ENCODE measurements around the gene RLN3.
A peak's percentile ranks its signal among the peaks of the same experiment; 100 is the strongest.

RLN3 gene

GRCh38 chr19:13990085-13990484 lies 37.9 kb upstream of the RLN3 start:
- WGBS (ENCODE audit: extremely low coverage, insufficient coverage, low lambda C conversion rate) = no CpG with 5 or more reads among the region's 8 CpGs
- H3K56ac ChIP-seq (ENCODE audit: low read length) = no peak overlapping the region
- H2BK5ac ChIP-seq (ENCODE audit: low read length) = no peak overlapping the region

DNA sequence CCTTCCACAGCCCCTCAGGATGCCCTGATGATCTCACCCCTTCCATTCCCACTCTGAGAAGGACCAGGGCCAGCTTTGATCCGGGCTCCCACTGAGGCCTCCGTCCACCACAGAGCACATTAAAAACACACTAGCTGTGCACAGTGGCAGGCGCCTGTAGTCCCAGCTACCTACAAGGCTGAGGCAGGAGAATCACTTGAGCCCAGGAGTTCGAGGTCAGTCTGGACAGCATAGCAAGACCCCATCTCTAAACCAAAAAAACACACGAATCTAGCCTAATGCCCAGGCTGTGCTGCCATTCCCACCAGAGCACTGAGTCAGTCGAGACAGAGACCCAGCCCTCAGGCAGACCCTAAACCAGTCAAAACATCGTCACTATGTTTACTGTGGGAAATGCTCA lies 35.9 kb upstream of the RLN3 start:
- Histone ChIP-seq H2BK15ac (replicated peaks; ENCODE audit: low read depth) (no peak overlapping the region), H3K4ac (ENCODE audit: low read depth, low read length) (no peak overlapping the region), H3K79me2 (ENCODE audit: control insufficient read depth, insufficient read depth, low read length) (no peaks in the 10 kb centered on the region), H3K23ac (ENCODE audit: low read length) (no peak overlapping the region), H3K9ac (ENCODE audit: low read length) (no peak overlapping the region), H2AK5ac (ENCODE audit: low read length) (no peak overlapping the region), H3K27me3 (ENCODE audit: insufficient read depth, low read length, poor library complexity) (no peaks in the 10 kb centered on the region), H3K27ac (ENCODE audit: low read depth, low read length) (no peak overlapping the region), H3K79me1 (ENCODE audit: low read length) (no peaks in the 10 kb centered on the region), H3K18ac (ENCODE audit: low read length) (no peak overlapping the region), H3K4me3 (ENCODE audit: low read length) (no peak overlapping the region), H2BK120ac (ENCODE audit: low read depth, low read length) (no peak overlapping the region), H3K4me1 (ENCODE audit: control insufficient read depth, low read depth, low read length) (no peaks in the 10 kb centered on the region), H3K56ac (ENCODE audit: low read length) (no peak overlapping the region), H3K4me2 (ENCODE audit: low read length) (no peak overlapping the region), H4K5ac (ENCODE audit: low read length) (no peak overlapping the region), H3K36me3 (ENCODE audit: control insufficient read depth, insufficient read depth, low read length) (no peaks in the 10 kb centered on the region), H2BK5ac (ENCODE audit: low read length) (no peak overlapping the region), H4K8ac (ENCODE audit: low read depth, low read length) (no peak overlapping the region)
- no CpG with 5 or more reads among the region's 7 CpGs for WGBS (ENCODE audit: extremely low coverage, insufficient coverage, low lambda C conversion rate)
- no peak for DNase-seq

More at GRCh38 chr19:13990085-13990484, 37.9 kb upstream of the RLN3 start:
- H3K36me3 ChIP-seq (ENCODE audit: control insufficient read depth, insufficient read depth, low read length) = no peaks in the 10 kb centered on the region
- no peak overlapping the region for H3K4me3 ChIP-seq (ENCODE audit: low read length)
- no peak overlapping the region for H2BK120ac ChIP-seq (ENCODE audit: low read depth, low read length)
- no peak overlapping the region for H3K27ac ChIP-seq (ENCODE audit: low read depth, low read length)
- H4K8ac ChIP-seq (ENCODE audit: low read depth, low read length) = no peak overlapping the region
- no peak for DNase-seq
- no peaks in the 10 kb centered on the region for H3K27me3 ChIP-seq (ENCODE audit: insufficient read depth, low read length, poor library complexity)
- H2BK15ac ChIP-seq (replicated peaks; ENCODE audit: low read depth) = no peak overlapping the region
- H3K79me1 ChIP-seq (ENCODE audit: low read length) = no peaks in the 10 kb centered on the region
- no peak overlapping the region for H3K4me2 ChIP-seq (ENCODE audit: low read length)
- H2AK5ac ChIP-seq (ENCODE audit: low read length) = no peak overlapping the region
- H3K18ac ChIP-seq (ENCODE audit: low read length) = no peak overlapping the region
- no peak overlapping the region for H3K9ac ChIP-seq (ENCODE audit: low read length)
- no peak overlapping the region for H3K4ac ChIP-seq (ENCODE audit: low read depth, low read length)
- no peaks in the 10 kb centered on the region for H3K79me2 ChIP-seq (ENCODE audit: control insufficient read depth, insufficient read depth, low read length)
- no peak overlapping the region for H4K5ac ChIP-seq (ENCODE audit: low read length)
- H3K23ac ChIP-seq (ENCODE audit: low read length) = no peak overlapping the region
- H3K4me1 ChIP-seq (ENCODE audit: control insufficient read depth, low read depth, low read length) = peaks cover 3% of the 10 kb centered on the region

DNA sequence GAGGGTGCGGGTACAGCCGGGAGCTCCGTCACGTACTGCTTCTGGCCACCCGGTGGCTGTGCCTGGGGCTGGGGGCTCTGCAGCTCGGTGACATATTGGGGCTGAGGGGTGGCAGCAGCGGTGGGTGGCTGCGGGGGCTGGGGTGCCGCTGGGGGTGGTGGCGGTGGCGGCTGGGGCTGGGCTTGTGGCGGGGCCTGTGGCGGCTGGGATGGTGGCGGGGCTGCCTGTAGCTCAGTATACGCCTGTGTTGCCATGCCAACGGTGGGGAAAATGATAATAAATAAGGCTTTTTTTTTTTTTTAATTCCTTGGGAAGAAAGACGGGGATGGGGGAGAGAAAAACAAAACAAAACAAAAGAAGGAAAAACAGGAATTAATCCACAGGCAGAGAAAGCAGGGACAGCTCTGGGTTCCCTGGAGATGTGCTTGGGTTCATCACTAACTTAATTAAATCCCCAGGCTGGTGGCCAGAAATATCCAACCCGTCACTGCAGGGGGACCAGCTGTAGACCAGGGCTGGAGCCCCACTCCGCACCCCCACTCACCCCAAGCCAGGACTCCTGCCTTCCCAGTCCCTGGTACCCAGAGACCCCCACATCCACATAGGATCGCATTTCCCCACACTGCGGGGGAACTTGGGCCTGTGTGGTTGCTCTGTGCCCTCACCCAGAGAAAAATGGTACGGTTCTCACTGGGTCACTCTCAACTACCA lies 34.2 kb upstream of the RLN3 start:
- Histone ChIP-seq H2BK120ac (ENCODE audit: low read depth, low read length) (no peak overlapping the region), H3K4me3 (ENCODE audit: low read length) (no peak overlapping the region), H3K36me3 (ENCODE audit: control insufficient read depth, insufficient read depth, low read length) (no peaks in the 10 kb centered on the region), H4K8ac (ENCODE audit: low read depth, low read length) (no peak overlapping the region), H3K9ac (ENCODE audit: low read length) (no peak overlapping the region), H3K79me2 (ENCODE audit: control insufficient read depth, insufficient read depth, low read length) (no peaks in the 10 kb centered on the region), H4K5ac (ENCODE audit: low read length) (no peak overlapping the region), H3K27me3 (ENCODE audit: insufficient read depth, low read length, poor library complexity) (no peaks in the 10 kb centered on the region), H2BK15ac (replicated peaks; ENCODE audit: low read depth) (no peak overlapping the region), H3K27ac (ENCODE audit: low read depth, low read length) (no peak overlapping the region), H3K56ac (ENCODE audit: low read length) (no peak overlapping the region), H2BK5ac (ENCODE audit: low read length) (no peak overlapping the region), H3K4me2 (ENCODE audit: low read length) (no peak overlapping the region), H3K18ac (ENCODE audit: low read length) (no peak overlapping the region), H3K4ac (ENCODE audit: low read depth, low read length) (no peak overlapping the region), H2AK5ac (ENCODE audit: low read length) (no peak overlapping the region), H3K79me1 (ENCODE audit: low read length) (peaks cover 3% of the 10 kb centered on the region), H3K23ac (ENCODE audit: low read length) (no peak overlapping the region), H3K4me1 (ENCODE audit: control insufficient read depth, low read depth, low read length) (no peaks in the 10 kb centered on the region)
- DNase-seq = peak; percentile 45
- WGBS (ENCODE audit: extremely low coverage, insufficient coverage, low lambda C conversion rate) = no CpG with 5 or more reads among the region's 22 CpGs

GRCh38 chr19:13995017-13995728 lies 32.8 kb upstream of the RLN3 start:
- H3K56ac ChIP-seq (ENCODE audit: low read length) = no peak overlapping the region
- H3K36me3 ChIP-seq (ENCODE audit: control insufficient read depth, insufficient read depth, low read length) = no peaks in the 10 kb centered on the region
- no peak overlapping the region for H4K8ac ChIP-seq (ENCODE audit: low read depth, low read length)
- no peak overlapping the region for H3K4ac ChIP-seq (ENCODE audit: low read depth, low read length)
- H3K18ac ChIP-seq (ENCODE audit: low read length) = no peak overlapping the region
- DNase-seq = no peak
- no peaks in the 10 kb centered on the region for H3K4me1 ChIP-seq (ENCODE audit: control insufficient read depth, low read depth, low read length)
- no peak overlapping the region for H2BK120ac ChIP-seq (ENCODE audit: low read depth, low read length)
- no peak overlapping the region for H3K4me3 ChIP-seq (ENCODE audit: low read length)
- no peak overlapping the region for H4K5ac ChIP-seq (ENCODE audit: low read length)
- H3K79me1 ChIP-seq (ENCODE audit: low read length) = peaks cover 4% of the 10 kb centered on the region
- no peak overlapping the region for H2BK15ac ChIP-seq (replicated peaks; ENCODE audit: low read depth)
- no peak overlapping the region for H2BK5ac ChIP-seq (ENCODE audit: low read length)
- no peak overlapping the region for H3K4me2 ChIP-seq (ENCODE audit: low read length)
- H2AK5ac ChIP-seq (ENCODE audit: low read length) = no peak overlapping the region
- H3K27ac ChIP-seq (ENCODE audit: low read depth, low read length) = no peak overlapping the region
- no peak overlapping the region for H3K9ac ChIP-seq (ENCODE audit: low read length)
- H3K23ac ChIP-seq (ENCODE audit: low read length) = no peak overlapping the region
- H3K27me3 ChIP-seq (ENCODE audit: insufficient read depth, low read length, poor library complexity) = no peaks in the 10 kb centered on the region
- no CpG with 5 or more reads among the region's 13 CpGs for WGBS (ENCODE audit: extremely low coverage, insufficient coverage, low lambda C conversion rate)
- H3K79me2 ChIP-seq (ENCODE audit: control insufficient read depth, insufficient read depth, low read length) = no peaks in the 10 kb centered on the region

DNA sequence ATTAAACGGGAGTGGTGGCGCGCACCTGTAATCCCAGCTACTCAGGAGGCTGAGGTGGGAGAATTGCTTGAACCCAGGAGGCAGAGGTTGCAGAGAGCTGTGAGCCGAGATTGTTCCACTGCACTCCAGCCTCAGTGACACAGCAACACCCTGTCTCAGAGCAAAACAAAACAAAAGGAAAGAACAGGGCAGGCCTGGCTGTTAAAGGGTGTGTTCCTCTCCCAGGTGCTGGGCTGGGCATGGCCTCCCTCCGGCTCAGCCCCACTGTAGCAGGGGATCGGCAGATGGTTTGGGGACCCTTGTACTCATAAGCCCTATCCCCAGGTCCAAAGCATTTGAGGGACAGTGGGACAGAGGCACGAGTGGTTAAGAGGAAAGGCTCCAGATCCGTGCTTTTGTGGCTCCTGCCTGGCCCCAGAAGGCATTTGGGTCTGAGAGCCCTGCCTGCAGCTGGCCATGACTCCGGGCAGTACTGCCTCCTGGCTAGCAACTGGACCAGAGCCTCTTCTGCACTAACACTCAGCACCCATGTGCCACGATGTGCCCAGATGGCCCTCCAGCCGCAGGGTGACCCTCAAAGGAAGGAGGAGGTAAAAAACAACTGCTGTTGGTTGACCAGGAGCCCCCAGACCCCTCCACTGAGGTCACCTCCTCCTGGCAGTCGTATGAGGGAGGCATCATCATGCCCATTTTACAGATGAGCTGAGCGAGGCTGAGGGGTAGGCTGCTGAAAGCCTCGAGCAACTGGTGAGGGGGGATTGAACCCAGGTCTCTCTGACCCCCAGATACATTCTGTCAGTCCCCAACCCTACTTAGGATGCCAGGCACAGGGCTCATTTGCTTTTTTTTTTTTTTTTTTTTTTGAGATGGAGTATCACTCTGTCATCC lies 31.8 kb upstream of the RLN3 start:
- H3K27ac ChIP-seq (ENCODE audit: low read depth, low read length) = no peak overlapping the region
- peaks cover 8% of the 10 kb centered on the region for H3K79me1 ChIP-seq (ENCODE audit: low read length)
- peaks cover 2% of the 10 kb centered on the region for H3K79me2 ChIP-seq (ENCODE audit: control insufficient read depth, insufficient read depth, low read length)
- H3K4me1 ChIP-seq (ENCODE audit: control insufficient read depth, low read depth, low read length) = no peaks in the 10 kb centered on the region
- no peak overlapping the region for H4K8ac ChIP-seq (ENCODE audit: low read depth, low read length)
- no peaks in the 10 kb centered on the region for H3K36me3 ChIP-seq (ENCODE audit: control insufficient read depth, insufficient read depth, low read length)
- H2BK15ac ChIP-seq (replicated peaks; ENCODE audit: low read depth) = no peak overlapping the region
- no peak overlapping the region for H3K4ac ChIP-seq (ENCODE audit: low read depth, low read length)
- H3K18ac ChIP-seq (ENCODE audit: low read length) = no peak overlapping the region
- no peak overlapping the region for H3K9ac ChIP-seq (ENCODE audit: low read length)
- H3K56ac ChIP-seq (ENCODE audit: low read length) = no peak overlapping the region
- no CpG with 5 or more reads among the region's 14 CpGs for WGBS (ENCODE audit: extremely low coverage, insufficient coverage, low lambda C conversion rate)
- H3K23ac ChIP-seq (ENCODE audit: low read length) = no peak overlapping the region
- H4K5ac ChIP-seq (ENCODE audit: low read length) = no peak overlapping the region
- no peaks in the 10 kb centered on the region for H3K27me3 ChIP-seq (ENCODE audit: insufficient read depth, low read length, poor library complexity)
- DNase-seq = no peak
- H2BK5ac ChIP-seq (ENCODE audit: low read length) = no peak overlapping the region
- no peak overlapping the region for H3K4me3 ChIP-seq (ENCODE audit: low read length)
- no peak overlapping the region for H3K4me2 ChIP-seq (ENCODE audit: low read length)
- no peak overlapping the region for H2BK120ac ChIP-seq (ENCODE audit: low read depth, low read length)
- no peak overlapping the region for H2AK5ac ChIP-seq (ENCODE audit: low read length)
